Testis (tissue), 2 donors: ENCODE measurements around the gene CD28.

Source experiments
- POLR2A ChIP-seq: fragments of 450-650 bp; IDR thresholded peaks from one replicate; pipeline ENCODE4 v1.6.1; 2017; ENCODE audit warnings: antibody characterized with exemption, mild to moderate bottlenecking, moderate library complexity
- TF ChIP-seq, protein P1 (sequence below), 3 experiments: fragments of 450-650 bp in 2 of 3; fragments of 200-600 bp in 1 of 3; sonication (generic) in 1 of 3; IDR thresholded peaks; one replicate each; pipeline ENCODE4 v1.5.1; 2016 to 2019; ENCODE audit warnings: antibody characterized with exemption in 3 of 3, mild to moderate bottlenecking in 2 of 3, moderate library complexity in 1 of 3

DNA sequence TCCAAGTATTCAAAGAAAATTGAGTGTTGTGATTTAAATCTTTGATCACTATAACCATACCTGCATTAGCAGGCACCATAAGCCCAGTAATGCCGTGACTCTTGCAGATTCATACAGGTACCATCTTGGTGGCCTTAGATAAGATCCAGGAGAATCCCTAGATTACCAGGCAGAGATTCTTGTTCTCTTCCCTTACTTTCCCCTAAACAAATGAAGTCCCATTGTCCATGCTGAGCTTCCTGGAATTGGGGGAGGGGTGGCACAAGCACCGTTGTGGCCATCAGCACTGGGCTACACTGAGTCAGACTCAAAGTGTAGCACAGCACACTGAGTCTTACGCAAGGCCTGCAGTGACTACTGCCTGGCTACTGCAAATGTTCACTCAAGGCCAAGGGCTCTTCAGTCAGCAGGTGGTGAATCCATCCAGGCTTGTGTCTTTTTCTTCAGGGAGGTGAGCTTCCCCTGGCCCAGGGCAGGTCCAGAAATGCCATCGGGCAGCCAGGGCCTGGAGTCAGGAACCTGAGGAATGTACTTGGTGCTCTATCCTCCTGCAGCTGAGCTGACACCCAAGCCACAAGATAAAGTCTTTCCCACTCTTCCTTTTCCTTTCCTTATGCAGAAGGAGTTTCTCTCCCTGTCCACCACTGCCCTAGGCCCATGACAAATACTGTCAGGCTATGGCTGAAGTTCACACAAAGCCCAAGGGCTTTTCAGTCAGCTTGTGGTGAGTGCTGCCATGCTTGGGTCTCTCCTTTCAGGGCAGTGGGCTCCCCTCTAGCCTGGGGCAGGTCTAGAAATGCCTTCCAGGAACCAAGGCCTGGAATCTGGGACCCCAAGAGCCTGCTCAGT, 52.6 kb downstream of the CD28 start:
- TF ChIP-seq POLR2A, result no peak
- TF ChIP-seq, protein P1, sequence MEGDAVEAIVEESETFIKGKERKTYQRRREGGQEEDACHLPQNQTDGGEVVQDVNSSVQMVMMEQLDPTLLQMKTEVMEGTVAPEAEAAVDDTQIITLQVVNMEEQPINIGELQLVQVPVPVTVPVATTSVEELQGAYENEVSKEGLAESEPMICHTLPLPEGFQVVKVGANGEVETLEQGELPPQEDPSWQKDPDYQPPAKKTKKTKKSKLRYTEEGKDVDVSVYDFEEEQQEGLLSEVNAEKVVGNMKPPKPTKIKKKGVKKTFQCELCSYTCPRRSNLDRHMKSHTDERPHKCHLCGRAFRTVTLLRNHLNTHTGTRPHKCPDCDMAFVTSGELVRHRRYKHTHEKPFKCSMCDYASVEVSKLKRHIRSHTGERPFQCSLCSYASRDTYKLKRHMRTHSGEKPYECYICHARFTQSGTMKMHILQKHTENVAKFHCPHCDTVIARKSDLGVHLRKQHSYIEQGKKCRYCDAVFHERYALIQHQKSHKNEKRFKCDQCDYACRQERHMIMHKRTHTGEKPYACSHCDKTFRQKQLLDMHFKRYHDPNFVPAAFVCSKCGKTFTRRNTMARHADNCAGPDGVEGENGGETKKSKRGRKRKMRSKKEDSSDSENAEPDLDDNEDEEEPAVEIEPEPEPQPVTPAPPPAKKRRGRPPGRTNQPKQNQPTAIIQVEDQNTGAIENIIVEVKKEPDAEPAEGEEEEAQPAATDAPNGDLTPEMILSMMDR (IDR thresholded peaks at IDR 0.05), result no peak
